CMK (cell line): ENCODE measurements around the gene AGMAT.
"Not testable (repeated sequence)": the region's sequence is repeated elsewhere in the genome, so short reads cannot be mapped to it uniquely, and the experiment has no call there.

Source experiments
- DNase-seq: peaks from one replicate; pipeline ENCODE4 v3.0.0-alpha.2; 2010; ENCODE audit warnings: low read depth

AGMAT gene

GRCh38 chr1:15616373-15617172, 31.7 kb upstream of the AGMAT start:
- DNase-seq: no peak

DNA sequence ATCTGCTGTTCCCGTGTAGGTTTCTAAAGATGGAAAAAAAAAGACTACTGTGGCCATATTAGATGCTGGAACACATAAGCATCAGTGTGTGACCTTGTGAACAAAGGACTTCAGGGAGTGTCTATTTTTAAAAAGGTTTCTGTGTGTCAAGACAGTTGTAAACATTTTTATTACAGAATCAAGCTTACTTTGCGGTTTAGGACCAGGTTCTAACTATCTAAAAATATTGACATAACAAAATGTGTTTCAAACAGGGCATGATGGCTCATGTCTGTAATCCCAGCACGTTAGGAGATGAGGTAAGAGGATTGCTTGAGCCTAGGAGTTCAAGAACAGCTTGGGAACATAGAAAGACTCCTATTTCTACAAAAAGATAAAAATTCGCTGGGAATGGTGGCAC, 25.3 kb upstream of the AGMAT start:
- DNase-seq: no peak

- DNase-seq: no peak
Measured at GRCh38 chr1:15609631-15610030, 24.8 kb upstream of the AGMAT start.

DNA sequence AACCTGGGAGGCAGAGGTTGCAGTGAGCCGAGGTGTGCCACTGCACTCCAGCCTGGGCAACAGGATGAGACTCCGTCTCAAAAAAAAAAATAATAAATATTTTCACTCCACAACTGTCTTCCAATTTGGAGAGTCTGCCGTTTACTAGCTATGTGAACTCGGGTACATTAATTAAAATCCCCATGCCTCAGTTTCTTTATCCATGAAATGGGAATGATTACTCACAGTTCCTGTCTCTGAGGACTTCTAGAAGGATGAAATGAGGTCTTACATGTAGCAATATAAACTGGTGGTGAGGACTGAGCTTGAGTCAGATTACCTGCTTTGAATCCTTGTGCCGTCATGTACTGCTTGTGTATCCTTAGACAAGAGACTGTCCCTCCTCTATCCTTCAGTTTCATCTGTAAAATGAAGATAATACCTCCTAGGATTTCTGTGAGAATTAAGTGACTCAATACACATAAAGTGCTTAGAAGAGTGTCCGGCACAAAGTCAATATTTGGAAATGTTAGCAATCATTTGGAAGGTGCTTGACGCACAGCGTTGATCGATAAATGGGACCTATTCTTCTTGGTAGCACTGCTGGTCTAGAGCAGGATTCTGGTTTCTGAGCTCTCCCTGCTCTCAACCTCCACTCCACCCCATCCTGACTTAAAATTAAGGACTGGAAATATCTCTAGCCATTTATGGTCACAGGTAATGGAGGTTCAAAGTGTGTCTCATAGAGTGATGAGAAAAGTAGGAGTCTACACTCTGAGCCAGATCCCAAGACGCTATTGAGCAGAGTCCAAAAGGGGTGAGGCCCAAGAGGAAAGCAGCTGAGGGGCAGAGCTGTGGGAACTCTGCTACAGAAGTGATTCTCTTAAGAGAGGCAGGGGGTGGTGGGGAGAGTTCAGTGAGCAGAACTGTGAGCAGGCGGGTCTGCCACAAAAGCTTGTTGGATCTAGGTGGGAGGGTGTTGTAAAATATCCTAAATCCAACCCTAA, 20.8 kb upstream of the AGMAT start:
- DNase-seq: no peak

DNA sequence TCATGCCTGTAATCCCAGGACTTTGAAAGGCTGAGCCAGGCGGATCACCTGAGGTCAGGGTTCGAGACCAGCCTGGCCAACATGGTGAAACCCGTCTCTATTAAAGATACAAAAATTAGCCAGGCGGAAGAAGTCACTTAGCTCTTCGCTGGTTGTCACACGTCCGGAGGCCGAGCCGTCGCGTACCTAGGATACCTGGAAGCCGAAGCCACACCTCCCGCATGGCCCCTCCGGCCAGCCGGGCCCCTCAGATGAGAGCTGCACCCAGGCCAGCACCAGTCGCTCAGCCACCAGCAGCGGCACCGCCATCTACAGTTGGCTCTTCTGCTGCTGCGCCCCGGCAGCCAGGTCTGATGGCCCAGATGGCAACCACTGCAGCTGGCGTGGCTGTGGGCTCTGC, 19.5 kb upstream of the AGMAT start:
- DNase-seq: not testable (repeated sequence)

DNA sequence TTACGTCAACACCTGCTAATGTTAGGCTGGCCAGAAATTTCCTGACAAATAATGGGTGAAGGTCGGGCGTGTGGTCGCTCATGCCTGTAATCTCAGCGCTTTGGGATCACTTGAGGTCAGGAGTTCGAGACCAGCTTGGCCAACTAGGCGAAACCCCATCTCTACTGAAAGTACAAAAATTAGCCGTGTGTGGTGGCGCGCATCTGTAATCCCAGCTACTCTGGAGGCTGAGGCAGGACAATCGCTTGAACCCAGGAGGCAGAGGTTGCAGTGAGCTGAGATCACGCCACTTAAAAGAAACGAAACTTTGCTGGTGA, 19.1 kb upstream of the AGMAT start:
- DNase-seq: not testable (repeated sequence)

- peak; percentile 86 for DNase-seq
Measured at GRCh38 chr1:15603050-15603965, 18.5 kb upstream of the AGMAT start.

DNA sequence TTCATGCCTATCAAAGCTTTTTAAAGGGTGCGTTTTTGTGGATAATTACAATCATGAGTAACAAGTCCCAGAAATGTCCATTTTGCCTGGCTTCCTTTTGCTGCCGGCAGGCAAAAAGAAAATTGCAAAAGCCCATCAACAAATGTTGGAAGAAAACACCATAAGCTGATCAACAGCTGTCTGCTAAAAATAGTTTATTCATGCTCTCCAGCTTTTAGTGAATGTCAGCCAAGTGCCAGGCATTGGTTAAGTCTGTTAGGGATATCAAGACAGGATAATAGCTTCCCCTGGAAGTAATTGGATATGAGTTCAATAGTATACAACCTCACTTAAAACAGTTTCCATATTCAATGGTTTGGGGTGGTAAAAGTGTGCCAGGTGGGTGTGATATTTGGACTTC, 13.6 kb upstream of the AGMAT start:
- DNase-seq: no peak

DNA sequence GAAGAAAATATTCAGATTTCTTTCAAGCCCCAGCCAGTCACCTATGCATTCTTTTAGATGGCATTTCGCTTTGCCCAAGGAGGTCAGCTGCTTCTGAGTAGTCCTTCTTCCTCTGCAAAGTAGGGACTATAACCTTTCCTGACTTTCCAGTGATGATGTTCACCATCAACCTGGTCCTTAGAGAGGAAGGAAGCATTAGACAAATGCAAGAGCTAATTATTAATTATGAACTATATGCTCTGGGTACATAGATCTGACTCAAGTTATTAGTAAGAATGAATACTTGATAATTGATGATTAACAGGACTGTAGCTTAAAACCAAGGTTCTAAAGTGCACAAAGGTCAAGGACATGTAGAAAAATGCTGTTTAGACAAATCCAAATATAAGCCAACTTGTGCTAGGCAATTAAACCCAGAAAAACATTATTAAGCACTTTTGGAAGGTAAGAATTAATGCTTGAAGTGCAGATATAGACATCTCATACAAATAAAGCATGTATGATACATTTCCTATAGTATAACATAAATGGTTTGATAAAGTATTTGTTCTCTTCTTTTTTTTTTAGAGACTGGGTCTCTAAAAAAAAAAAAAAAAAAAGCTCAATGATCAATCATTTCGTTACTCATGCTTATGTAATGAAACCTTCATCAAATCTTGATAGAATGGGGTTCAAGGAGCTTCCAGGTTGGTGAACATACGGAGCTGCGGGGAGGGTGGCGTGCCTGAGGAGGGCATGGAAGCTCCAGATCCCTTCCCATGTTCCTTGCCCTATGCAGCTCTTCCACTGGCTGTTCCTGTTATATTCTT, 11.2 kb upstream of the AGMAT start:
- DNase-seq: no peak

DNA sequence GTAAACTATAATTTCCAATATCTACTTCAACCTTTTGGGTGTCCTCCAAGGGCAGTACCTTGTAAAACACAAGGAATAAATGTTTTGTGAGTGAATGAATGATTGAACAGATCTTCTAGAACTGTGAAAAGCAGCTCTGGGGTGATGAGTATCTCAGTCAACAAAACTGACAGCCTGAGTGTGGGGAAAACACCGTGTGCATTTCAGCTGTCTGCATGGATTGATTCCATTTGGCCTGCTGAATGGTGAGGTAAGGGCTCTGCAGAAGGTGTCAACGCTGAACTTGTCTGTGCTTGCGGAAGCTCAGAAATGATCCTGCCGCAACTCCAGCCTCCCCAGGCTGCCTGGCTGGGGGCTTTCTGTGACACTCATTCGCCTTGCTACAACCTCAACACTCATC, 7.4 kb upstream of the AGMAT start:
- DNase-seq: no peak

DNA sequence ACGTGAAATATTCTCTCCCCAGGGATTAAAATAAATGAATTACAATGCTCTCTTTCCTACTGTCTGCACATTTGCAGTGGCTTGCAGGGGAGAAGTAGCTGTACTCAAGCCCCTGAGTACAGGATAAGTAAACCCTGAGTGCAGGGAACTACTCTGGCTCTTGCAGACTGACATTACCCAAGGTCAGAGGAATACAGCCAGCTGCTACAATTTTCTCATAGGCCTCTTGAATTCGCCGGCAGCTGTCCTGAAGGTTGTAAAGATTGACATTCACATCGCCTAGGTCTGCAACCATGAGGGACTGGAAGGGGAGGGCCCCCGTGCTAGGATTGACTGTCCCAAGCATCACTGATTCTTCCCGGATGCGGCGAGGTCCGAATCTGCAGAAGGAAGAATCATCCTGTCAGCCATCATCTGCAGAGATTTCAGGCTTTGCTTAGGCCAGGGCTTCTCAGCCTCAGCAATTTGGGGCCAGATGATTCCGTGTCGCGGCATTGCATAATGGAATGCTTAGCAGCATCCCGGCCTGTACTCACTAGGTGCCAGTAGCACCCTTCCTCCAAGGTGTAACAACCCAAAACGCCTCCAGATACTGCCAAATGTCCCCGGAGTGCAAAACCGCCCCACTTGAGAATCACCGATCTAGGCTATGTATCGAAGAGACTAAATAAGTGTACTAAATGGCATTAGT, 1.7 kb downstream of the AGMAT start:
- no peak for DNase-seq

- DNase-seq: no peak
Measured at GRCh38 chr1:15579683-15580047, 5.2 kb downstream of the AGMAT start.

DNA sequence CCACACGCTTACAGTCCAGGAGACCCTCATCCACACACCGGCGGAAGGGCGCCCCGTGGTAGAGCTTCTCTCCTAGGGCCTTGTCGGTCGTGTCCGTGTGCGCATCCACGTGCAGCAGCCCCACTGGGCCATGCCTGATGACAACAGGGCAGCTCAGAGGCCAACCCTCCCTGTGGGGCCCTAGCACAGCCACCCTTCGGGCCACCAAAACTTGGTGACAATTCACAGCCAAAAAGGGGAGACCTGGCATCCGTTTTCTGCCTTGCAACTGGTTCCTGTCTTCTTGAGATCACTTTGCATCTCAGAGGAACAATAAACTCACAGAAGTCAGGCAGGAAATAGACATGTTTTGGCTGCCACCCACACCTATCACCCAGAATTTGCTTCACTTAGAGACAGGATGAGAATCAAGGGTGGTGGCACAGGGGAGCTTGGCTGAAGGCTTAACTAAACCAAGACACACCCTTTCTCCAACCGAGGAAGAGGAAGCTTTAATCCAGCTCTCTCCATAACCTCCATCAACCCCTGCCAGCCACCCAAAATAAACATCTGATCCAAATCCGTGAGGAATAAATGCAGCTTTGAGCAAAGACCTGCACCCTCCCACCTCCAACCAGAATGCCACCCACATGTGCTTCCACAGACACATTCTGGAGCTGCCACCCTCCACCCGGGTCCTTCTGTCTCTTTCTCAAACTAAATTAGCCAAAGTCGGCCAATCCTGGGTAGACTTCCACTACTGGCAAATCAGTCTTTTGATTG, 5.7 kb downstream of the AGMAT start:
- DNase-seq: no peak

- DNase-seq: no peak
Measured at GRCh38 chr1:15577691-15578090, 7.2 kb downstream of the AGMAT start.

DNA sequence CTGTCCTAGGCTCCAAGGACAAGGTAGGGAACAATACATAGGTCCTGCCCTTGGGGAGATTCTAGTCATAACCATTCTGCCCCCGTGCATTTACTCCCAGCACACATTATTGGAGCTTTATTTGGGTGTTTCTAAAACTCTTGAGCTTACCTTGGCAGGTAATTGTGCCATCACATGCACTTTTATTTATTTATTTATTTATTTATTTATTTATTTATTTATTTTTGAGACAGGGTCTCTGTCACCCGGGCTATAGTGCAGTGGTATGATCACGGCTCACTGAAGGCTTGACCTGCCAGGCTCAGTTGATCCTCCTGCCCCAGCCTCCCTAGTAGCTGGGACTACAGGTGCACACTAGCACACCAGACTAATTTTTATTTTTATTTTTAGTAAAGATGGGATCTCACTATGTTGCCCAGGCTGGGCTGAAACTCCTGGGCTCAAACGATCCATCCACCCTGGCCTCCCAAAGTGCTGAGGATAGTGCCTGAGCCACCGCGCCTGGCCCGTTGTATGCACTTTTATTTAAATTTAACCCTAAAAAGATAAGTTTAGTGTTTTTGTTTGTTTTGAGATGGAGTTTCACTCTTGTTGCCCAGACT, 9.2 kb downstream of the AGMAT start:
- DNase-seq: no peak

GRCh38 chr1:15574741-15575140, 10.1 kb downstream of the AGMAT start:
- DNase-seq: no peak

- DNase-seq: no peak
Measured at GRCh38 chr1:15573477-15573876, 11.4 kb downstream of the AGMAT start.

GRCh38 chr1:15571266-15571665, 13.6 kb downstream of the AGMAT start:
- DNase-seq: no peak

- no peak for DNase-seq
Measured at GRCh38 chr1:15570861-15571260, 14.0 kb downstream of the AGMAT start.
